Endometrial microvascular endothelial cells (primary cell): ENCODE results near the gene WDR37. TPM values are rescaled to one million over a fixed set of nuclear protein-coding genes. Genes with fewer than 3 reads are reported as not detected.
"Not testable (repeated sequence)": the region's sequence is repeated elsewhere in the genome, so short reads cannot be mapped to it uniquely, and the experiment has no call there.

Experiments
- in situ Hi-C: cut with HindIII; loops from 2 replicates; pipeline ENCODE4 v1.10.0; 2017; ENCODE audit warnings: low sequenced_read_pairs, low pct_unique_long_range_greater_than_20kb; ENCODE audit errors: inconsistent ontology term
- total RNA-seq: library from RNA; depleted of rRNA; stranded (reverse); fragments of >200 nt; gene quantifications from one replicate; pipeline ENCODE4 v1.2.3, GENCODE V29; 2015; ENCODE audit errors: inconsistent ontology term

The WDR37 gene
- total RNA-seq, 1 donor from 2014 or later, result 8.6 TPM

- in situ Hi-C loops, result no loop called here
These were observed 41.3 kb downstream of the WDR37 start for GRCh38 chr10:1097436-1097835.

GRCh38 chr10:1100143-1100542 is 44.0 kb downstream of the WDR37 start:
- in situ Hi-C loops, result no loop called here

- in situ Hi-C loops, result no loop called here
These were observed 44.6 kb downstream of the WDR37 start for GRCh38 chr10:1100691-1101368.

GRCh38 chr10:1101946-1102345 is 45.8 kb downstream of the WDR37 start:
- in situ Hi-C loops, result no loop called here

- in situ Hi-C loops, result no loop called here
These were observed 46.2 kb downstream of the WDR37 start for GRCh38 chr10:1102416-1102815.

GRCh38 chr10:1102831-1103230 is 46.6 kb downstream of the WDR37 start:
- in situ Hi-C loops, result no loop called here

GRCh38 chr10:1103551-1103950 is 47.4 kb downstream of the WDR37 start:
- in situ Hi-C loops, result no loop called here

GRCh38 chr10:1104971-1105370 is 48.8 kb downstream of the WDR37 start:
- in situ Hi-C loops, result no loop called here

GRCh38 chr10:1107004-1107403 is 50.8 kb downstream of the WDR37 start:
- in situ Hi-C loops, result no loop called here

GRCh38 chr10:1107679-1108078 is 51.5 kb downstream of the WDR37 start:
- in situ Hi-C loops, result no loop called here

- in situ Hi-C loops, result no loop called here
These were observed 53.8 kb downstream of the WDR37 start for GRCh38 chr10:1109795-1110673.

GRCh38 chr10:1110674-1111119 is 54.5 kb downstream of the WDR37 start:
- in situ Hi-C loops, result no loop called here

GRCh38 chr10:1114315-1114714 is 58.1 kb downstream of the WDR37 start:
- in situ Hi-C loops, result no loop called here

- in situ Hi-C loops, result no loop called here
These were observed 58.8 kb downstream of the WDR37 start for GRCh38 chr10:1114719-1115606.

GRCh38 chr10:1115607-1115955 is 59.4 kb downstream of the WDR37 start:
- in situ Hi-C loops, result no loop called here

- in situ Hi-C loops, result no loop called here
These were observed 59.9 kb downstream of the WDR37 start for GRCh38 chr10:1116051-1116450.

GRCh38 chr10:1116696-1117280 is 60.6 kb downstream of the WDR37 start:
- in situ Hi-C loops, result no loop called here

GRCh38 chr10:1117651-1118050 is 61.5 kb downstream of the WDR37 start:
- in situ Hi-C loops, result no loop called here

- in situ Hi-C loops, result not testable (repeated sequence)
These were observed 62.1 kb downstream of the WDR37 start for GRCh38 chr10:1118318-1118717.
